ENCODE results near the gene FAM117A. TPM values are rescaled to one million over a fixed set of nuclear protein-coding genes. Genes with fewer than 3 reads are reported as not detected.
A peak's percentile ranks its signal among the peaks of the same experiment; 100 is the strongest.

Gene FAM117A
- total RNA-seq, 1 donor from 2014 or later: 11.9 TPM

DNA sequence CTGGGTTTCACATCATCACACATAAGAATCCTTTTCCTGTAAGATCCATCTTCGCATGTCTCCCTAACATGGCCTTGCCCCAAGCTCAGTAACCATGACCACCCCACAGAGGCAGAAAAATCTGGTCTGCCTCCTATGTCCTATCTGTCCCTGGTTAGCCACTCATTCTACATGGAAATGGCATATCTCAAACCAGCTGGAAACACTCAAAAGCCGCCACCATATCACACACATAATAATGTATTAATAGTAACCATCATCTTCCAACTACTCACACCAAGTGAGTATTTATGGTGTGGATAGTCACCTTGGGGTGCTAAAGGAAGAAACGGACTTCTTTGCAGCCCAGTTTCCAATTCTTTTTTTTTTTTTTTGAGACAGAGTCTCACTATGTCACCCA is 11.4 kb downstream of the FAM117A start:
- no peak for DNase-seq
- H3K4me3 Mint-ChIP-seq (ENCODE audit: unreplicated experiment): no peak overlapping the region
- TF ChIP-seq, protein P1, sequence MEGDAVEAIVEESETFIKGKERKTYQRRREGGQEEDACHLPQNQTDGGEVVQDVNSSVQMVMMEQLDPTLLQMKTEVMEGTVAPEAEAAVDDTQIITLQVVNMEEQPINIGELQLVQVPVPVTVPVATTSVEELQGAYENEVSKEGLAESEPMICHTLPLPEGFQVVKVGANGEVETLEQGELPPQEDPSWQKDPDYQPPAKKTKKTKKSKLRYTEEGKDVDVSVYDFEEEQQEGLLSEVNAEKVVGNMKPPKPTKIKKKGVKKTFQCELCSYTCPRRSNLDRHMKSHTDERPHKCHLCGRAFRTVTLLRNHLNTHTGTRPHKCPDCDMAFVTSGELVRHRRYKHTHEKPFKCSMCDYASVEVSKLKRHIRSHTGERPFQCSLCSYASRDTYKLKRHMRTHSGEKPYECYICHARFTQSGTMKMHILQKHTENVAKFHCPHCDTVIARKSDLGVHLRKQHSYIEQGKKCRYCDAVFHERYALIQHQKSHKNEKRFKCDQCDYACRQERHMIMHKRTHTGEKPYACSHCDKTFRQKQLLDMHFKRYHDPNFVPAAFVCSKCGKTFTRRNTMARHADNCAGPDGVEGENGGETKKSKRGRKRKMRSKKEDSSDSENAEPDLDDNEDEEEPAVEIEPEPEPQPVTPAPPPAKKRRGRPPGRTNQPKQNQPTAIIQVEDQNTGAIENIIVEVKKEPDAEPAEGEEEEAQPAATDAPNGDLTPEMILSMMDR (IDR thresholded peaks at IDR 0.05; ENCODE audit: partially characterized antibody, unreplicated experiment): no peak
- no peaks in the 10 kb centered on the region for H3K36me3 Mint-ChIP-seq (ENCODE audit: unreplicated experiment)
- H3K4me1 Mint-ChIP-seq (ENCODE audit: low read depth, unreplicated experiment): peaks cover 18% of the 10 kb centered on the region
- no peak overlapping the region for H3K27ac Mint-ChIP-seq (ENCODE audit: unreplicated experiment)
- H3K27me3 Mint-ChIP-seq (ENCODE audit: unreplicated experiment): no peaks in the 10 kb centered on the region
- H3K9me3 Mint-ChIP-seq (ENCODE audit: unreplicated experiment): peaks cover 3% of the 10 kb centered on the region

DNA sequence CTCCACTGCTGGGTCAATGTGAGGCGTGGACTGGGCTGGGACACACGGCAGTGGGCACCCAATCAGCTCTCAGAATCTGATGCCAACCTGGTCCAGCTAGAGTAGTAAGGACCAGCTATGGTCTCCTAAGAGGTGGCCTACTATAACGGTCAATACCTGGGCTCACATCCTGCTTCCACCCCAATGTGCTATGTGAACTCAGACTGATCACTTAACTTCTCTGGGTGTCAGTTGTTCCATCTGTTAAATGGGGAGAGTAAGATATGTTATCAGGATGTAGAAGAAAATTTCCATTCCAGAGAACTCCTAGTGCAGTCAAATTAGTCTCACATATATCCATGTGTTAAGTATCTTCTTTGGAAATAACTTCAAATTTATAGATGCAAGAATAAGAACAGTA is 14.2 kb downstream of the FAM117A start:
- H3K27ac Mint-ChIP-seq (ENCODE audit: unreplicated experiment): no peak overlapping the region
- no peak for DNase-seq
- no peaks in the 10 kb centered on the region for H3K27me3 Mint-ChIP-seq (ENCODE audit: unreplicated experiment)
- peaks cover 1% of the 10 kb centered on the region for H3K9me3 Mint-ChIP-seq (ENCODE audit: unreplicated experiment)
- TF ChIP-seq, protein P1 (IDR thresholded peaks at IDR 0.05; ENCODE audit: partially characterized antibody, unreplicated experiment): no peak
- peaks cover 14% of the 10 kb centered on the region for H3K4me1 Mint-ChIP-seq (ENCODE audit: low read depth, unreplicated experiment)
- H3K4me3 Mint-ChIP-seq (ENCODE audit: unreplicated experiment): no peak overlapping the region
- H3K36me3 Mint-ChIP-seq (ENCODE audit: unreplicated experiment): no peaks in the 10 kb centered on the region

DNA sequence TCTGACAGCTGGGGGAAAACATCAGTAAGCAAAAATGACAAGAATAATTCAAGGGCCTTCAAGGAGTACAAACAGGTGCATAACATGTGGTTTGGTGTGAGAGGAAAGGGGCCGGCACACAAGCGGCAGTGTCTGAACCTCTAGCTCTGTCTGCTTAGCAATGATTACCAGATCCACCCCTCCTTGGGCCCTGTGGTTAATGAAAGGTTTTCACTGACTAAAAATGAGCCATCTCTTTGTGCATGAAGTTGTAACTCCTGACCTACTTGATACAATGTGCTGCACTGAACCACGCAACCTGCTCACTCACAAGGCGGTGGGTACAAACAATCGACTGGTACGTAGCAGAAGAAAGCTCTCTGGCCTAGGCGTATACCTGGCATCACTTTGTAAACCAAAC is 15.1 kb downstream of the FAM117A start:
- no peak for DNase-seq
- Mint-ChIP-seq H3K4me3 (ENCODE audit: unreplicated experiment) (no peak overlapping the region), H3K27me3 (ENCODE audit: unreplicated experiment) (no peaks in the 10 kb centered on the region), H3K9me3 (ENCODE audit: unreplicated experiment) (peaks cover 1% of the 10 kb centered on the region), H3K4me1 (ENCODE audit: low read depth, unreplicated experiment) (peaks cover 14% of the 10 kb centered on the region), H3K36me3 (ENCODE audit: unreplicated experiment) (no peaks in the 10 kb centered on the region), H3K27ac (ENCODE audit: unreplicated experiment) (no peak overlapping the region)
- TF ChIP-seq, protein P1 (IDR thresholded peaks at IDR 0.05; ENCODE audit: partially characterized antibody, unreplicated experiment): no peak

DNA sequence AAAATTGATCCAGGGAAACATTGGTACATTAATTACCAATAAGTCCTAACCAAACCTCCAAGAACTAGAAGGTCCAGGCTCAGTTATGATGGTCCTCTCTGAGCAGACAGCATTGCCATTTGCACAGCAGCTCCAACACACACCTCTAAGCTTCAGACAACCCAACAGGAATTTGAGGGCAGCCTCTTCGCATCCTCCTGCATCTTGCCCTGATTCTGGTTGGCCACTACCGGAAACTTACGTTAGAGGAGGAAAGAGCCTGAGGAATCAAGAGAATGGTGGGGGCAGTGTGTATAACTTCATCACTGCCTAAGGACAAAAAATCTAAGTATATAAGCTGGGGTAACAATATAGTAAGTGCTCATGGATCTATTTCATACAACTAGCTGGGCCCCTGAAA is 15.7 kb downstream of the FAM117A start:
- peaks cover 14% of the 10 kb centered on the region for H3K4me1 Mint-ChIP-seq (ENCODE audit: low read depth, unreplicated experiment)
- no peaks in the 10 kb centered on the region for H3K36me3 Mint-ChIP-seq (ENCODE audit: unreplicated experiment)
- no peak for DNase-seq
- no peak overlapping the region for H3K4me3 Mint-ChIP-seq (ENCODE audit: unreplicated experiment)
- TF ChIP-seq, protein P1 (IDR thresholded peaks at IDR 0.05; ENCODE audit: partially characterized antibody, unreplicated experiment): no peak
- no peak overlapping the region for H3K27ac Mint-ChIP-seq (ENCODE audit: unreplicated experiment)
- no peaks in the 10 kb centered on the region for H3K27me3 Mint-ChIP-seq (ENCODE audit: unreplicated experiment)
- H3K9me3 Mint-ChIP-seq (ENCODE audit: unreplicated experiment): peaks cover 1% of the 10 kb centered on the region

DNA sequence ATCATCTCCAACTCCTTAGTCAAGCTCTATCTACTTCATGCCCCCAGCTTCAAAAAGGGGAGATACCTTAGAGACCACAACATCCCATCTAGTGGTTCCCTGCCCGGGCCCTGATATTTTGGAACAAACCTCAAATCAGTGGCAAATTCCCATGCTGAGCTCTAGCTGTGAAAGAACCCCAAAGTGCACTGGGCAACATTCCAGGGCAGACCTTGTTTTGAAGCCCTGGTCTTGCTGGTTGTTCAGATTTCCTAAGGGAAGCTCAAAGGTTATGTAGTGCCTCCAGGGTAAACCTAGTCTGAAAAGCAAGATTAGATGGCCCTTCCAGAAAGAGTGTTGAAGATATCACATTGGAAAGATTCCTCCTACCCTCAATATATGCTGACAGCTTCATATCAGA is 16.3 kb downstream of the FAM117A start:
- no peaks in the 10 kb centered on the region for H3K27me3 Mint-ChIP-seq (ENCODE audit: unreplicated experiment)
- H3K9me3 Mint-ChIP-seq (ENCODE audit: unreplicated experiment): peaks cover 1% of the 10 kb centered on the region
- no peak overlapping the region for H3K27ac Mint-ChIP-seq (ENCODE audit: unreplicated experiment)
- H3K36me3 Mint-ChIP-seq (ENCODE audit: unreplicated experiment): no peaks in the 10 kb centered on the region
- peaks cover 14% of the 10 kb centered on the region for H3K4me1 Mint-ChIP-seq (ENCODE audit: low read depth, unreplicated experiment)
- peak overlapping the region; percentile 9 for H3K4me3 Mint-ChIP-seq (ENCODE audit: unreplicated experiment)
- no peak for DNase-seq
- TF ChIP-seq, protein P1 (IDR thresholded peaks at IDR 0.05; ENCODE audit: partially characterized antibody, unreplicated experiment): no peak

Data from glutamatergic neuron (in vitro differentiated cells).